Erythroblast (primary cell): ENCODE results near the gene LCTL.

Experiments used
- GATA1 ChIP-seq: IDR thresholded peaks from 2 replicates; pipeline ENCODE4 v1.6.1; 2011; ENCODE audit warnings: low read depth, mild to moderate bottlenecking, control low read depth, low read length, moderate library complexity
- POLR2A ChIP-seq: IDR thresholded peaks from 2 replicates; pipeline ENCODE4 v1.6.1; 2011; ENCODE audit warnings: mild to moderate bottlenecking, low read length

GRCh38 chr15:66613743-66614142 lies 47.9 kb upstream of the LCTL start:
- no peak for TF ChIP-seq POLR2A
- TF ChIP-seq GATA1 = no peak
